Measurements from ENCODE around the gene TMEM187. TPM values are rescaled to one million over a fixed set of nuclear protein-coding genes. Genes with fewer than 3 reads are reported as not detected.
A peak's percentile ranks its signal among the peaks of the same experiment; 100 is the strongest.

Gene TMEM187
- polyA plus RNA-seq, 1 experiment = 3.2 TPM

- Histone ChIP-seq H3K27me3 (ENCODE audit: control insufficient read depth, insufficient read depth, low read length) (no peaks in the 10 kb centered on the region), H3K27ac (ENCODE audit: low read depth, low read length) (no peak overlapping the region), H3K4me3 (ENCODE audit: low read depth, low read length) (no peak overlapping the region), H3K9me3 (ENCODE audit: control insufficient read depth, insufficient read depth, low read length) (no peaks in the 10 kb centered on the region)
- TF ChIP-seq CTCF (IDR thresholded peaks at IDR 0.05; ENCODE audit: low read depth, low read length) = no peak
- no peak for DNase-seq (ENCODE audit: low read depth, low spot score)
- ChIA-PET CTCF (interaction anchor here (0.7 to 2.9 kb wide), 2 partner anchors 16 to 18 kb away, joined by 3 to 9 read pairs; no protein-coding TSS in a partner anchor), POLR2A (no interaction called here)
These were observed 41.4 kb upstream of the TMEM187 start for GRCh38 chrX:153931151-153931550.

GRCh38 chrX:153931748-153932147 lies 40.8 kb upstream of the TMEM187 start:
- ChIA-PET CTCF (interaction anchor here (0.7 to 2.9 kb wide), 2 partner anchors 15 to 17 kb away, joined by 3 to 9 read pairs; no protein-coding TSS in a partner anchor), POLR2A (no interaction called here)

DNA sequence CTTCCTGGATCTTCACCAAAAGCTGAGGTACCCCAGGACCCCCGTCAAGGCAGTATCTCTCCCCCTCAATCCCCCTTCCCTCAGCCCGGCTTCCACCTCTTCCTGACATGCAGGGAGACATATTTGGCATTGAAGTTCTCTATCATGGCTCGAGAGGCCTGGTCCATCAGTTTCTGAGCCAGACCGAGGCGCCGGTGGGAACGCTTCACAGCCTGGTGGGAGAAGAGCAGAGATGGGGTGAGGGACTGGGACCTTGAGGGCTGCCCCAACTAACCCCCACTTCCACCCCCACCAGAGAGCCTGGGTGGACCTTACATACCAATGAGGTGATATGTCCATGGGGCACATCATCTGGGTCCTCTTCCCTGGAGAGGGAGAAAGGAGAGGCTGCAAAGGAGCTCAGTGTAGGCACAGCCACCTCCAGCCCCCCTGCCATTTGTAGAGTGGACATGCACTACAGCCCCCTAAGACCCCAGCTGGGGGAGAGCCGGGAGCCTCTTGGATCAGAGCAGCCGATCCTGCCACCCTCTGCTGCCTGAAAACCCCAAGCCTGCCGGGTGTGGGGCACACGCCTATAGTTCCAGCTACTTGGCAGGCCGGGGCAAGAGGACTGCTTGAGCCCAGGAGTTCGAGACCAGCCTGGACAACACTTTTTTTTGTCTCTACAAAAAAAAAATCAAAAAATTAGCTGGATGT lies 40.2 kb upstream of the TMEM187 start:
- H3K9me3 ChIP-seq (ENCODE audit: control insufficient read depth, insufficient read depth, low read length) = no peaks in the 10 kb centered on the region
- no peak overlapping the region for H3K27ac ChIP-seq (ENCODE audit: low read depth, low read length)
- ChIA-PET POLR2A (no interaction called here), CTCF (interaction anchor here (1.6 to 2.9 kb wide), 3 partner anchors 9 to 168 kb away, joined by 3 to 9 read pairs (median 6); partner anchors contain the start of gene PLXNB3)
- no peak for TF ChIP-seq CTCF (IDR thresholded peaks at IDR 0.05; ENCODE audit: low read depth, low read length)
- no peak for DNase-seq (ENCODE audit: low read depth, low spot score)
- H3K4me3 ChIP-seq (ENCODE audit: low read depth, low read length) = no peak overlapping the region
- H3K27me3 ChIP-seq (ENCODE audit: control insufficient read depth, insufficient read depth, low read length) = no peaks in the 10 kb centered on the region

More at GRCh38 chrX:153931748-153932147, 40.8 kb upstream of the TMEM187 start:
- H3K4me3 ChIP-seq (ENCODE audit: low read depth, low read length) = no peak overlapping the region
- no peak for TF ChIP-seq CTCF (IDR thresholded peaks at IDR 0.05; ENCODE audit: low read depth, low read length)
- no peak for DNase-seq (ENCODE audit: low read depth, low spot score)
- H3K27me3 ChIP-seq (ENCODE audit: control insufficient read depth, insufficient read depth, low read length) = no peaks in the 10 kb centered on the region
- no peak overlapping the region for H3K27ac ChIP-seq (ENCODE audit: low read depth, low read length)
- no peaks in the 10 kb centered on the region for H3K9me3 ChIP-seq (ENCODE audit: control insufficient read depth, insufficient read depth, low read length)

- no peaks in the 10 kb centered on the region for H3K9me3 ChIP-seq (ENCODE audit: control insufficient read depth, insufficient read depth, low read length)
- H3K4me3 ChIP-seq (ENCODE audit: low read depth, low read length) = peak overlapping the region; percentile 74
- DNase-seq (ENCODE audit: low read depth, low spot score) = no peak
- CTCF ChIA-PET = interaction anchor here (1.6 to 4.0 kb wide), 3 partner anchors 11 to 169 kb away, joined by 3 to 29 read pairs (median 6); partner anchors contain the start of gene PLXNB3
- H3K27me3 ChIP-seq (ENCODE audit: control insufficient read depth, insufficient read depth, low read length) = no peaks in the 10 kb centered on the region
- POLR2A ChIA-PET = no interaction called here
- no peak overlapping the region for H3K27ac ChIP-seq (ENCODE audit: low read depth, low read length)
- TF ChIP-seq CTCF (IDR thresholded peaks at IDR 0.05; ENCODE audit: low read depth, low read length) = no peak
These were observed 38.8 kb upstream of the TMEM187 start for GRCh38 chrX:153933748-153934147.

DNA sequence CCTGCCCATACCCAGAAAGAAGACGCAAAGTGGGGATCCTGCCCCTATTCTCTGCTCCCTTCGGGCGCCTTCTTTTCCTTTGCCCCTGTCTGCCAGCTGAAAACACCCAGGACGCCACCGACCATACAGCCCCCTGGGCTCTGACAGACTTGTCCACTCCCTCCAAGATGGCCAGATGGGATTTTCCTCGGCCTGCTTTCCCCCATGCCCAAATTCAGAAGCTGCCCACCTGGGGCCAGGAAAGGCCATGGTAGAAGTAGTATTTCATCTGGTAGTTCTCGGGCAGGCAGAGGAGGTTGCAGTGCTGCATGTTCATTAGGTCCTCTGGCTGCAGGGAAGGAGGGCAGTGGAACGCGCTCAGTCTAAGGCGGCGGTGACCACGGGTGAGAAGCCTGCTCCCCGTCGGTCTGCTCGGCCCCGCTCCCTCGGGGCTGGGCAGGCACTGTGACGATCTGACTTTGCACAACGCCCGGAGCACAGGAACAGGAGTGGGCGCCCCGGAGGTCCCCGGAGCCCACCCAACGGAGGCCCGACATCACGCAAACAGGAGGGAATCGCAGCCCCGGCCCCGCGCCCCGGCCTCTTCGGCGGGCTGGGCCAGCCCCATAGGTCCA lies 38.3 kb upstream of the TMEM187 start:
- no peak for TF ChIP-seq CTCF (IDR thresholded peaks at IDR 0.05; ENCODE audit: low read depth, low read length)
- Histone ChIP-seq H3K27me3 (ENCODE audit: control insufficient read depth, insufficient read depth, low read length) (no peaks in the 10 kb centered on the region), H3K27ac (ENCODE audit: low read depth, low read length) (no peak overlapping the region), H3K9me3 (ENCODE audit: control insufficient read depth, insufficient read depth, low read length) (no peaks in the 10 kb centered on the region), H3K4me3 (ENCODE audit: low read depth, low read length) (peak overlapping the region; percentile 74)
- POLR2A ChIA-PET = interaction anchor here (1.2 kb wide), 1 partner anchor 140 kb away, joined by 6 read pairs; the partner anchor contains the start of genes IDH3G and SSR4
- DNase-seq (ENCODE audit: low read depth, low spot score) = no peak
- CTCF ChIA-PET = interaction anchor here (1.6 to 4.0 kb wide), 3 partner anchors 11 to 170 kb away, joined by 3 to 29 read pairs (median 6); partner anchors contain the start of gene PLXNB3
